Skin epidermis (tissue), 12 donors: ENCODE results near the gene CCDC92.
A peak's percentile ranks its signal among the peaks of the same experiment; 100 is the strongest.

Source experiments
- H3K27ac ChIP-seq, 21 experiments: fragments of 200-600 bp; sonication (generic) in 11 of 21; one replicate each; pipeline ENCODE4 v1.5.0; 2020; ENCODE audit warnings: mild to moderate bottlenecking in 3 of 21, inconsistent platforms in 2 of 21, moderate library complexity in 2 of 21
- H3K4me3 ChIP-seq, 7 experiments: fragments of 200-600 bp; sonication (generic) in 2 of 7; one replicate each; pipeline ENCODE4 v1.5.0; 2020; ENCODE audit warnings: inconsistent platforms in 2 of 7, mild to moderate bottlenecking in 2 of 7, moderate library complexity in 1 of 7

Gene CCDC92

GRCh38 chr12:123983822-123984485 lies 11.3 kb upstream of the CCDC92 start:
- no peak overlapping the region for H3K27ac ChIP-seq
- H3K4me3 ChIP-seq, result no peak overlapping the region

GRCh38 chr12:123982269-123982668 lies 9.6 kb upstream of the CCDC92 start:
- Histone ChIP-seq H3K4me3 (no peak overlapping the region), H3K27ac (no peak overlapping the region)

- Histone ChIP-seq H3K27ac (no peak overlapping the region), H3K4me3 (no peak overlapping the region)
Measured at GRCh38 chr12:123979566-123979965, 6.9 kb upstream of the CCDC92 start.

GRCh38 chr12:123976227-123976826 lies 3.7 kb upstream of the CCDC92 start:
- no peak overlapping the region for H3K4me3 ChIP-seq

GRCh38 chr12:123973552-123974341 lies 1.1 kb upstream of the CCDC92 start:
- peak overlapping the region in 20 of 21 experiments; percentile 26 to 97 (median 82) for H3K27ac ChIP-seq
- peak overlapping the region; percentile 75 to 98 (median 93) for H3K4me3 ChIP-seq

More at GRCh38 chr12:123976227-123976826, 3.7 kb upstream of the CCDC92 start:
- no peak overlapping the region for H3K27ac ChIP-seq

- Histone ChIP-seq H3K27ac (peak overlapping the region; percentile 50 to 97 (median 88)), H3K4me3 (peak overlapping the region; percentile 75 to 98 (median 93))
Measured at GRCh38 chr12:123971770-123972456, 718 bp downstream of the CCDC92 start.

- H3K27ac ChIP-seq, result peak overlapping the region in 16 of 21 experiments; percentile 82 to 97 (median 89)
- peak overlapping the region; percentile 75 to 98 (median 93) for H3K4me3 ChIP-seq
Measured at GRCh38 chr12:123971449-123971769, 1.2 kb downstream of the CCDC92 start.

- no peak overlapping the region for H3K4me3 ChIP-seq
- peak overlapping the region in 1 of 21 experiments; percentile 2 for H3K27ac ChIP-seq
Measured at GRCh38 chr12:123967121-123967586, 5.5 kb downstream of the CCDC92 start.

GRCh38 chr12:123966596-123966995 lies 6.0 kb downstream of the CCDC92 start:
- H3K27ac ChIP-seq, result no peak overlapping the region
- H3K4me3 ChIP-seq, result no peak overlapping the region

- no peak overlapping the region for H3K4me3 ChIP-seq
- no peak overlapping the region for H3K27ac ChIP-seq
Measured at GRCh38 chr12:123965382-123965781, 7.2 kb downstream of the CCDC92 start.

- H3K27ac ChIP-seq, result no peak overlapping the region
- H3K4me3 ChIP-seq, result no peak overlapping the region
Measured at GRCh38 chr12:123963821-123964220, 8.8 kb downstream of the CCDC92 start.

GRCh38 chr12:123962513-123962912 lies 10.1 kb downstream of the CCDC92 start:
- Histone ChIP-seq H3K4me3 (no peak overlapping the region), H3K27ac (no peak overlapping the region)

GRCh38 chr12:123961585-123962345 lies 10.9 kb downstream of the CCDC92 start:
- Histone ChIP-seq H3K4me3 (no peak overlapping the region), H3K27ac (no peak overlapping the region)

- H3K4me3 ChIP-seq, result no peak overlapping the region
Measured at GRCh38 chr12:123960856-123961255, 11.8 kb downstream of the CCDC92 start.

GRCh38 chr12:123960029-123960735 lies 12.4 kb downstream of the CCDC92 start:
- Histone ChIP-seq H3K4me3 (no peak overlapping the region), H3K27ac (no peak overlapping the region)

More at GRCh38 chr12:123960856-123961255, 11.8 kb downstream of the CCDC92 start:
- H3K27ac ChIP-seq, result no peak overlapping the region

GRCh38 chr12:123958876-123959275 lies 13.8 kb downstream of the CCDC92 start:
- no peak overlapping the region for H3K4me3 ChIP-seq
- no peak overlapping the region for H3K27ac ChIP-seq

- H3K27ac ChIP-seq, result no peak overlapping the region
- H3K4me3 ChIP-seq, result no peak overlapping the region
Measured at GRCh38 chr12:123958462-123958861, 14.2 kb downstream of the CCDC92 start.

GRCh38 chr12:123957196-123957595 lies 15.4 kb downstream of the CCDC92 start:
- Histone ChIP-seq H3K4me3 (no peak overlapping the region), H3K27ac (no peak overlapping the region)

GRCh38 chr12:123956249-123956648 lies 16.4 kb downstream of the CCDC92 start:
- H3K27ac ChIP-seq, result no peak overlapping the region
- H3K4me3 ChIP-seq, result no peak overlapping the region
